Heart left ventricle (tissue), 13 donors: ENCODE measurements around the gene PTCRA.

ENCODE experiments used
- POLR2A ChIP-seq, 2 donors: fragments of 450-650 bp; IDR thresholded peaks; one replicate each; pipeline ENCODE4 v1.6.1; 2017; ENCODE audit warnings: antibody characterized with exemption in 2 of 2, mild to moderate bottlenecking in 2 of 2, moderate library complexity in 2 of 2
- TF ChIP-seq, protein P1 (sequence below), 12 donors: fragments of 200-600 bp; sonication (generic) in 4 of 12; IDR thresholded peaks; one replicate each; pipeline versions ENCODE4 v1.5.0 to v1.8.0; 2018 to 2022; ENCODE audit warnings: antibody characterized with exemption in 12 of 12, mild to moderate bottlenecking in 5 of 12
- donor health status: ischemic (EF 13 %, LVEDD 7.1; RV severe dilation, severe dysfunction).
- donor health status: DM: no; HTN: yes; CAD: no.
- donor health status: DM: no; HTN: no; CAD: no.
- donor health status: ischemic (EF 25% LVEDD 6.9; RV normal size, moderate dysfunction).
- donor health status: ischemic (EF 25% LVEDD 5.7; RV mildly dilated, moderate dysfunction).
- donor health status: ischemic (EF 35%, LVEDD 5.7; RV mildly dilated, moderate dysfunction).
- donor health status: nonischemic (EF 11% LVEDD 7.7; RV severe dilation, severe dysfunction).
- donor health status: DM: yes; HTN: yes; CAD: no.
- donor health status: PGD.
- donor health status: ischemic (EF 29% LVEDD 5.4; RV normal size, mild dysfunction).
- donor health status: nonischemic (EF 23%, LVEDD 6.1; RV moderate dilation, normal function).

DNA sequence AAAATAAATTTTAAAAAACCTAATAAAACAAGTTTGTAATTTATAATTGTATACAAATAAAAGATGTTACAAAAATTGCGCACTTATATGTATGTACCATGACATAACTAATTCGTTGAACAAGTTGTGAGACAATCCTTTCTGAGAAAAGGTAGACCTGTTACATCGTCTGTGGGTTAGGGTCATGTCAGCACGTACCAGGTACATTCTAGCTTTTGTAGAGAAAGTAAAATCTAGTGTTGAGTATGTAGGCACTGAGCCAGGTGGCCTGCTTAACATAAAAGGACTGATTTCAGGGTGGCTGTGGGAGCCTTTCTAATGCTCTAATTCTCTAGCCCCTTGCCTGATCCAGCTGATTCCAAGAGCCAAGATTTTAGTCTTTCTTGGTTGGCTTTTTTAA lies 26.0 kb upstream of the PTCRA start:
- TF ChIP-seq, protein P1, sequence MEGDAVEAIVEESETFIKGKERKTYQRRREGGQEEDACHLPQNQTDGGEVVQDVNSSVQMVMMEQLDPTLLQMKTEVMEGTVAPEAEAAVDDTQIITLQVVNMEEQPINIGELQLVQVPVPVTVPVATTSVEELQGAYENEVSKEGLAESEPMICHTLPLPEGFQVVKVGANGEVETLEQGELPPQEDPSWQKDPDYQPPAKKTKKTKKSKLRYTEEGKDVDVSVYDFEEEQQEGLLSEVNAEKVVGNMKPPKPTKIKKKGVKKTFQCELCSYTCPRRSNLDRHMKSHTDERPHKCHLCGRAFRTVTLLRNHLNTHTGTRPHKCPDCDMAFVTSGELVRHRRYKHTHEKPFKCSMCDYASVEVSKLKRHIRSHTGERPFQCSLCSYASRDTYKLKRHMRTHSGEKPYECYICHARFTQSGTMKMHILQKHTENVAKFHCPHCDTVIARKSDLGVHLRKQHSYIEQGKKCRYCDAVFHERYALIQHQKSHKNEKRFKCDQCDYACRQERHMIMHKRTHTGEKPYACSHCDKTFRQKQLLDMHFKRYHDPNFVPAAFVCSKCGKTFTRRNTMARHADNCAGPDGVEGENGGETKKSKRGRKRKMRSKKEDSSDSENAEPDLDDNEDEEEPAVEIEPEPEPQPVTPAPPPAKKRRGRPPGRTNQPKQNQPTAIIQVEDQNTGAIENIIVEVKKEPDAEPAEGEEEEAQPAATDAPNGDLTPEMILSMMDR (IDR thresholded peaks at IDR 0.05): no peak
- TF ChIP-seq POLR2A (IDR thresholded peaks at IDR 0.05): no peak
